H1 (cell line): ENCODE data around the gene KCNE4. TPM values are rescaled to one million over a fixed set of nuclear protein-coding genes. Genes with fewer than 3 reads are reported as not detected.

ENCODE experiments used
- CTCF ChIP-seq, 3 experiments: IDR thresholded peaks; 1 replicate in 2 of 3; 2 replicates in 1 of 3; pipeline versions ENCODE4 v1.5.1 to v1.6.1; 2011; ENCODE audit warnings: low read length in 3 of 3, mild to moderate bottlenecking in 3 of 3, inconsistent platforms in 2 of 3, low read depth in 1 of 3, moderate library complexity in 1 of 3; ENCODE audit not compliant: insufficient read depth in 1 of 3; ENCODE audit errors: control extremely low read depth in 1 of 3
- FOSL1 ChIP-seq: IDR thresholded peaks from 2 replicates; pipeline ENCODE4 v1.6.1; 2011; ENCODE audit warnings: mild to moderate bottlenecking, low read depth, low read length, moderate library complexity; ENCODE audit not compliant: insufficient read depth
- RFX5 ChIP-seq: IDR thresholded peaks from 2 replicates; pipeline ENCODE4 v1.6.1; 2011; ENCODE audit warnings: low read depth, low read length, improper control_type of control experiment, borderline replicate concordance
- SIRT6 ChIP-seq: IDR thresholded peaks from one replicate; pipeline ENCODE4 v1.7.1; 2012; ENCODE audit warnings: low read length, inconsistent platforms
- YY1 ChIP-seq: IDR thresholded peaks from 2 replicates; pipeline ENCODE4 v1.6.1; 2011; ENCODE audit warnings: low read depth, mild to moderate bottlenecking, low read length
- polyA plus RNA-seq, 7 experiments: library from polyadenylated mRNA; depleted of rRNA in 3 of 7; stranded (reverse) in 5 of 7; unstranded in 2 of 7; fragments of >200 nt in 5 of 7; fragments of 200-250 nt in 2 of 7; gene quantifications; 1 replicate in 5 of 7; 2 replicates in 1 of 7; 4 replicates in 1 of 7; pipeline versions ENCODE4 v1.2.1 to v1.2.3, GENCODE V29; 2011 to 2013; ENCODE audit warnings: missing spikeins in 2 of 7, mixed read lengths in 2 of 7
- total RNA-seq: library from RNA; stranded (reverse); fragmentation: NEBNext Ultra II Directional; extraction: Animal tissue kit (Norgen Biotek cat#: 25700); gene quantifications from 2 replicates; pipeline ENCODE4 v1.2.1, GENCODE V29; 2021

Gene KCNE4
- total and polyA plus RNA-seq, 2 of the 8 experiments (the other 6 are each of a cell fraction or from before 2014, with no cell fraction given): 0.08 to 0.09 TPM

- TF ChIP-seq CTCF (IDR thresholded peaks at IDR 0.05; ENCODE audit: control extremely low read depth in 1 of 3, insufficient read depth in 1 of 3, low read depth in 1 of 3, low read length in 3 of 3): no peak
- no peak for TF ChIP-seq YY1
- no peak for TF ChIP-seq RFX5
- TF ChIP-seq FOSL1: no peak
- TF ChIP-seq SIRT6: no peak
Observed at GRCh38 chr2:223003191-223003590, 48.8 kb upstream of the KCNE4 start (continued).
